ENCODE results near the gene C1RL.
"Not testable (repeated sequence)": the region's sequence is repeated elsewhere in the genome, so short reads cannot be mapped to it uniquely, and the experiment has no call there.

C1RL gene

GRCh38 chr12:7059780-7060179 lies 49.2 kb downstream of the C1RL start:
- no peak for DNase-seq

- no peak for DNase-seq
These were observed 50.1 kb downstream of the C1RL start for GRCh38 chr12:7058850-7059395.

GRCh38 chr12:7058163-7058845 lies 50.7 kb downstream of the C1RL start:
- DNase-seq = no peak

- DNase-seq = not testable (repeated sequence)
These were observed 53.3 kb downstream of the C1RL start for GRCh38 chr12:7055736-7056135.

GRCh38 chr12:7054925-7055324 lies 54.1 kb downstream of the C1RL start:
- no peak for DNase-seq

- DNase-seq = not testable (repeated sequence)
These were observed 59.0 kb downstream of the C1RL start for GRCh38 chr12:7049973-7050372.

- DNase-seq = not testable (repeated sequence)
These were observed 59.5 kb downstream of the C1RL start for GRCh38 chr12:7049445-7049951.

- DNase-seq = no peak
These were observed 61.7 kb downstream of the C1RL start for GRCh38 chr12:7047306-7047705.

- DNase-seq = no peak
These were observed 62.5 kb downstream of the C1RL start for GRCh38 chr12:7046383-7047105.

- DNase-seq = no peak
These were observed 63.1 kb downstream of the C1RL start for GRCh38 chr12:7045913-7046312.
